Caco-2 (cell line): Measurements from ENCODE around the gene GPSM1. TPM values are rescaled to one million over a fixed set of nuclear protein-coding genes. Genes with fewer than 3 reads are reported as not detected.

ENCODE experiments used
- BruUV-seq: library from RNA; stranded (reverse); fragments of 400-500 nt; replicated peaks from 2 replicates; lab custom pipeline; 2021; lab: Mats Ljungman, UMichigan
- CTCF ChIA-PET: fragments of 300-600 bp; sonication (Branson Sonifier 250); formaldehyde crosslinking; loops from one replicate; lab custom pipeline; 2022; ENCODE audit warnings: antibody characterized with exemption; lab: Charles Lee
- POLR2A ChIA-PET: fragments of 300-600 bp; sonication (Branson Sonifier 250); formaldehyde crosslinking; loops from one replicate; lab custom pipeline; 2022; ENCODE audit warnings: antibody characterized with exemption; lab: Charles Lee
- DNase-seq, 2 experiments: peaks; one replicate each; pipeline versions ENCODE4 v3.0.0 to v3.0.0-alpha.2; 2020 to 2022
- H3K27me3 ChIP-seq: replicated peaks from 2 replicates; pipeline ENCODE4 v1.6.0; 2011; ENCODE audit warnings: low read length; ENCODE audit not compliant: control insufficient read depth, insufficient read depth
- H3K36me3 ChIP-seq: 2 replicates; pipeline ENCODE4 v1.5.1; 2011; ENCODE audit warnings: low read length; ENCODE audit not compliant: control insufficient read depth, insufficient read depth
- H3K4me1 ChIP-seq: fragments of 250-450 bp; sonication (Bioruptor Pico); 2 replicates; pipeline ENCODE4 v1.5.1; 2020; ENCODE audit warnings: mild to moderate bottlenecking
- H3K4me3 ChIP-seq: 2 replicates; pipeline ENCODE4 v1.5.1; 2011; ENCODE audit warnings: low read depth, mild to moderate bottlenecking, control low read depth, low read length
- H3K9me3 ChIP-seq: fragments of 250-450 bp; sonication (Bioruptor Pico); 2 replicates; pipeline ENCODE4 v1.5.1; 2020; ENCODE audit warnings: mild to moderate bottlenecking, moderate library complexity
- H3K27ac Mint-ChIP-seq: one replicate; pipeline ENCODE4 v1.8.0; 2022; ENCODE audit warnings: mixed read lengths; ENCODE audit not compliant: unreplicated experiment
- H3K27me3 Mint-ChIP-seq: one replicate; pipeline ENCODE4 v1.8.0; 2022; ENCODE audit warnings: mixed read lengths; ENCODE audit not compliant: insufficient read depth, unreplicated experiment
- H3K36me3 Mint-ChIP-seq: one replicate; pipeline ENCODE4 v1.8.0; 2022; ENCODE audit warnings: mild to moderate bottlenecking, mixed read lengths; ENCODE audit not compliant: insufficient read depth, unreplicated experiment
- H3K4me1 Mint-ChIP-seq: one replicate; pipeline ENCODE4 v1.8.0; 2022; ENCODE audit warnings: low read depth, mixed read lengths; ENCODE audit not compliant: unreplicated experiment
- H3K4me3 Mint-ChIP-seq: one replicate; pipeline ENCODE4 v1.8.0; 2022; ENCODE audit warnings: mild to moderate bottlenecking, moderate library complexity, mixed read lengths; ENCODE audit not compliant: unreplicated experiment
- H3K9me3 Mint-ChIP-seq: one replicate; pipeline ENCODE4 v1.8.0; 2022; ENCODE audit warnings: mixed read lengths; ENCODE audit not compliant: unreplicated experiment
- CTCF ChIP-seq, 2 experiments: fragments of 200-600 bp in 1 of 2; IDR thresholded peaks; 1 replicate in 1 of 2; 2 replicates in 1 of 2; pipeline versions ENCODE4 v1.5.1 to v1.8.0; 2011 to 2022; ENCODE audit warnings: antibody characterized with exemption in 1 of 2, control low read depth in 1 of 2, inconsistent platforms in 1 of 2, low read depth in 1 of 2, low read length in 1 of 2, mild to moderate bottlenecking in 1 of 2, moderate library complexity in 1 of 2; ENCODE audit not compliant: insufficient read depth in 1 of 2, severe bottlenecking in 1 of 2, unreplicated experiment in 1 of 2
- intact Hi-C: fragments of 100-400 bp; cut with micrococcal nuclease; formaldehyde crosslinking; loops from one replicate; pipeline ENCODE4 v1.10.0; 2022; ENCODE audit not compliant: unreplicated experiment
- total RNA-seq: library from RNA; stranded (reverse); gene quantifications from 2 replicates; pipeline ENCODE4 v1.2.3, GENCODE V29; 2022

The GPSM1 gene
- total RNA-seq, 1 experiment from 2014 or later: 25.7 TPM

- intact Hi-C loops: no loop called here
- H3K4me1 ChIP-seq: peaks cover 10% of the 10 kb centered on the region
- no peak for TF ChIP-seq CTCF (IDR thresholded peaks at IDR 0.05; ENCODE audit: insufficient read depth in 1 of 2, low read depth in 1 of 2, low read length in 1 of 2, severe bottlenecking in 1 of 2, unreplicated experiment in 1 of 2)
- no TSS peak for BruUV-seq
- Mint-ChIP-seq H3K27me3 (no peaks in the 10 kb centered on the region), H3K4me3 (no peak overlapping the region), H3K27ac (no peak overlapping the region), H3K4me1 (no peaks in the 10 kb centered on the region), H3K9me3 (no peaks in the 10 kb centered on the region), H3K36me3 (no peaks in the 10 kb centered on the region)
- no peaks in the 10 kb centered on the region for H3K36me3 ChIP-seq
- H3K9me3 ChIP-seq: no peaks in the 10 kb centered on the region
- CTCF ChIA-PET: interaction anchor here (0.7 kb wide), 1 partner anchor 100 kb away, joined by 3 read pairs; no protein-coding TSS in a partner anchor
- H3K4me3 ChIP-seq: no peak overlapping the region
- DNase-seq: no peak
- H3K27me3 ChIP-seq: no peaks in the 10 kb centered on the region
- POLR2A ChIA-PET: no interaction called here
These were observed 26.5 kb upstream of the GPSM1 start for GRCh38 chr9:136300866-136301265.

- no peaks in the 10 kb centered on the region for H3K4me1 Mint-ChIP-seq
- no peaks in the 10 kb centered on the region for H3K36me3 ChIP-seq
- no TSS peak for BruUV-seq
- no peak overlapping the region for H3K27ac Mint-ChIP-seq
- no peak for DNase-seq
- TF ChIP-seq CTCF (IDR thresholded peaks at IDR 0.05; ENCODE audit: insufficient read depth in 1 of 2, low read depth in 1 of 2, low read length in 1 of 2, severe bottlenecking in 1 of 2, unreplicated experiment in 1 of 2): no peak
- no peaks in the 10 kb centered on the region for H3K9me3 ChIP-seq
- no peak overlapping the region for H3K4me3 Mint-ChIP-seq
- no peak overlapping the region for H3K4me3 ChIP-seq
- no peaks in the 10 kb centered on the region for H3K27me3 ChIP-seq
- H3K9me3 Mint-ChIP-seq: no peaks in the 10 kb centered on the region
- intact Hi-C loops: no loop called here
- H3K4me1 ChIP-seq: no peaks in the 10 kb centered on the region
- ChIA-PET CTCF (no interaction called here), POLR2A (no interaction called here)
- H3K27me3 Mint-ChIP-seq: no peaks in the 10 kb centered on the region
- no peaks in the 10 kb centered on the region for H3K36me3 Mint-ChIP-seq
These were observed 24.8 kb upstream of the GPSM1 start for GRCh38 chr9:136302527-136302926.

GRCh38 chr9:136303066-136303824 lies 24.1 kb upstream of the GPSM1 start:
- Histone ChIP-seq H3K36me3 (no peaks in the 10 kb centered on the region), H3K4me3 (no peak overlapping the region), H3K4me1 (no peaks in the 10 kb centered on the region), H3K9me3 (peaks cover 2% of the 10 kb centered on the region; the same call in 1 of the 2 replicates), H3K27me3 (no peaks in the 10 kb centered on the region)
- no peak for DNase-seq
- Mint-ChIP-seq H3K27me3 (no peaks in the 10 kb centered on the region), H3K36me3 (no peaks in the 10 kb centered on the region), H3K4me3 (no peak overlapping the region), H3K4me1 (no peaks in the 10 kb centered on the region), H3K27ac (no peak overlapping the region), H3K9me3 (no peaks in the 10 kb centered on the region)
- ChIA-PET POLR2A (no interaction called here), CTCF (no interaction called here)
- no TSS peak for BruUV-seq
- intact Hi-C loops: no loop called here
- TF ChIP-seq CTCF (IDR thresholded peaks at IDR 0.05; ENCODE audit: insufficient read depth in 1 of 2, low read depth in 1 of 2, low read length in 1 of 2, severe bottlenecking in 1 of 2, unreplicated experiment in 1 of 2): no peak
